HG03066 (cell line): ENCODE results near the gene VSX2.

Experiments
- ATAC-seq: cut with Tn5 transposase; IDR thresholded peaks from one replicate; pipeline ENCODE4 v1.9.1; 2021; ENCODE audit warnings: low read depth; ENCODE audit not compliant: unreplicated experiment

VSX2 gene

DNA sequence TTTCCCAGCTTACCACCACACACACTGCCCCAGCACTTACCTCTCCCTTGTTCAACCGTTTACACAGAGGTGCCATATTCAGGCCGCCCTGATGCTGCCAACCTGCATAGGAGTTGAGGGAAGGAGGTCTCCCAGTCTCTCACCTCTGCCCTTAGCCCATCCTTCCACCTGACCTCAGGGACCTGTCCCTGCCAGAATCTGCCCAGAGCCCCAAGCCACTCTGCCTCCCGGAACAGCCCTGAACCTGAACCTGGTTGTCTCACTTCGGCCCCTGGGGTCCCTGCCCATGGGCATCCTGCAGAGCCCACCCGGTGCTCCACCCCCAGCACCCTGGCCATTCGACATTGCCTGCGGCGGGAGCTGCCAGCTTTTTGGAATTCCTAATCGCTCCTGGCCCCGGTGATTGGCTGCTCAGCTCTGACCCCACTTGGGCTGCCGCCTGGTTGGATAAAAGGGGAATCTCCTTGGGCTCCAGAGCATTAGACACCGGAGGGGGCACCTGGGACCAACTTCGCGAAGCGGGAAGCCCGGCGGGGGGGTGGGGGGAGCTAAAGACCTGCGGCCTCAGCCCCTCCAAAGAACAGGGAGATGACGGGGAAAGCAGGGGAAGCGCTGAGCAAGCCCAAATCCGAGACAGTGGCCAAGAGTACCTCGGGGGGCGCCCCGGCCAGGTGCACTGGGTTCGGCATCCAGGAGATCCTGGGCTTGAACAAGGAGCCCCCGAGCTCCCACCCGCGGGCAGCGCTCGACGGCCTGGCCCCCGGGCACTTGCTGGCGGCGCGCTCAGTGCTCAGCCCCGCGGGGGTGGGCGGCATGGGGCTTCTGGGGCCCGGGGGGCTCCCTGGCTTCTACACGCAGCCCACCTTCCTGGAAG, at the start of gene VSX2:
TSS of gene VSX2 (plus strand) at position 476 of the 874 bp plus-strand sequence. CDS start at position 589, 113 bp downstream.
- no peak for ATAC-seq

DNA sequence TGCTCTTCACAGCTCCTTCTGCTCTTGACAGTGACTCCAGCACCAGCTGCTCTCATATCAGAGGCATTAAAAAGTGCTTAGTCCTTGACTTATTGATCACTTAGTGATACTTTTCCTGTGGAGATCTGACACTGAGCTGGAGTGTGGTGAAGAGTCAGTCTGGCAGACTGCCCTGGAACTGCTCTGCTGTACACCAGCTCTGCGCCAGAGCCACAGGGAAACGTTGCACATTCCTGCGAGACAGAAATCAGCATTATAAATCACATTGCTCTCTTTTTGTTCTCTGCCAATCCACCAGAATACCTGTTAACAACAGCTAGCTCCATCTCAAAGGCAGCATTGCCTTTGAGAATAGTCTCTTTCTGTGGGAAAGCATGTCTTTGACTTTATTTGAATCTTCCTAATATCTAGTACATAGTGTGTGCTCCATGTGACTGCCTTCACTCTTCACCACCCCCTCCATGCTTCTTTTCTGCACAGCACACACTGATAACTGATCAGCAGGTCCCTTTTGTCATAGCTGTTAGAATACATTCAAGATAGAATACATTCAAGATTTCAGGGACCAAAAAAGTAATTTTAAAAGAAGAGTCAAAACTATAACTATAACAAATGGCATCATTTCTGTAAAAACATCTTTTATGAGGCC, 48.2 kb upstream of the VSX2 start:
- no peak for ATAC-seq

DNA sequence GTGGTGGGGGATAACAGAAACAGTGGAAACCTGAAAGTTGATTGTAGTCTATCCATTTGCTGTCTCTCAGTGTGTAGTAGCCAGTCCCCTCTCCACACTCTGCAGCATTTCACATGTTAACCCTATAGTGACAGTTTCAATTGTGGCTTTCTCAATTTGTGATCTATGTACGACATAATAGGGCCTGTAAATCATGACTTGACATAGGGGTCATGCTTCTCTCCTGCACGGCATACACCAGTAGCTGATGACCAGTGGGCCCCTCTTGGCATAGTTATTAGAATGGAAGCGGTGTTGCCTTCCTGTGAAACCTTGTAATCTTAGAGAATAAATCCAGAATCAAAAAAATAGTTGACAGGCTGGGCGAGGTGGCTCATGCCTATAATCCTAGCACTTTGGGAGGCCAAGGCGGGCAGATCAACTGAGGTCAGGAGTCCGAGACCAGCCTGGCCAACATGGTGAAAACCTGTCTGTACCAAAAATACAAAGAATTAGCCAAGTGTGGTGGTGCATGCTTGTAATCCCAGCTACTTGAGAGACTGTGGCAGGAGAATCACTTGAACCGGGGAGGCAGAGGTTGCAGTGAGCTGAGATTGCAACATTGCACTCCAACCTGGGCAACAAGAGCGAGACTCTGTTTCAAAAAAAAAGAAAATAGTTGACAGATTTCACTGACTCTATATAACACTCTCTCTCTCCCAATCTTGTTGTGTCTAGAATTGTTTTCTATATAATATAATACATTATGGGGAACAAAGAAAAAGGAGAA, 44.6 kb upstream of the VSX2 start:
- ATAC-seq: no peak

DNA sequence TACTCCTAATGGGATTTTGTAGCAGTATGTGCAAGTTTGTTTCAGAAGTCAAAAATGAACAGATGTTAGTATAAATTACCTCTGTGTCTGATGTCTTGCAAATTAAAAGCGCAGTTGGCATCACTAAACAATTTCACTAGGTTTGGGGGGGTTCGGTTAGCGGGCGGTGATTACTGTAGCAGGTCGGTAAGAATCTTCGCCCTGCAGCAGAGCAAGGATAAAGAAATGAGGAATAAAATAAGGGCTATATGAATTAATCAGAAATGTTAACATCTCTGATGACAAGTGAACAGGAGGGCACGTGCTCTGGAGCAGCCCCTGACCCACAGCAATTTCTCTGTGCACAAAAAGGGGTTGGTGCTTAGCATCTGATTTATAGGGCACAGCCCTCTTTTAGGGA, 43.6 kb upstream of the VSX2 start:
- no peak for ATAC-seq

- ATAC-seq: no peak
Observed at GRCh38 chr14:74198441-74199234, 40.6 kb upstream of the VSX2 start.

GRCh38 chr14:74202113-74202512, 37.1 kb upstream of the VSX2 start:
- no peak for ATAC-seq

DNA sequence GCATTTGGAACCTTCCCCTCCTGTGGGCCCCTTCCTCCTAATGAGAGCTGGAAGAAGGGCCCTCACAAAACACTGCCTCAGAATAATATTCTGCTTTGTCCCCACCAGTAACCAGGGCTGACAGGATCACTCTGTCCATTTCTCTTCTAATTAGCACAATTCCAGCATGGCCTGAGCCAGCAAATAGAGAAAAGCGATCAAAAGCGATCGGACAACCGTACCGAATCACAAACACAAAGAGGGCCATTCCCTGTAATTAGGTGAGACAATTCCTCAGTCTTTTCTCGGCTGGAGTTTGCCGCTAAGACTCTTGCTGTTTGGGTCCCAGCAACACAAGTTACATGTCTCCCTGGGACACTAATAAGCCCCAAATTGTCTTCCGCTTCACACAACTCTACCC, 35.6 kb upstream of the VSX2 start:
- no peak for ATAC-seq

DNA sequence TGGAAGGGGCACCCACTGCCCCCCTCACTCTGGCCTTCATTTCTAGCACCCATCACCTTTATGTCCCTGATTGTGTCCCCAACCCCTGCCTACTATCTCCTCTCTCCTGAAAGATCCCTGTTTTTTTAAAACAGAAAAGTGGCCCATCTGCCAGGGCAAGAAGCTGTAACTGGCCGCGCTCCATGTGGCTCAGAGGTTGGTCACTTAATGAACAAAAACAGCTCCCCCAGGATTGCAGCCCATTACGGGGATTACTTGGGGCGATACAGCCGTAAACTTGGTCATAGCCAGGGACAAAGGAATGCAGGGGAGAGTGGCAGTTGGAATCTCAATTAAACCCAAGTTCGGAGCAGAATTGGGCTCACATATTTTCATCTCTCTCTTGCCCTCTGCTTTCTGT, 34.8 kb upstream of the VSX2 start:
- ATAC-seq: no peak

DNA sequence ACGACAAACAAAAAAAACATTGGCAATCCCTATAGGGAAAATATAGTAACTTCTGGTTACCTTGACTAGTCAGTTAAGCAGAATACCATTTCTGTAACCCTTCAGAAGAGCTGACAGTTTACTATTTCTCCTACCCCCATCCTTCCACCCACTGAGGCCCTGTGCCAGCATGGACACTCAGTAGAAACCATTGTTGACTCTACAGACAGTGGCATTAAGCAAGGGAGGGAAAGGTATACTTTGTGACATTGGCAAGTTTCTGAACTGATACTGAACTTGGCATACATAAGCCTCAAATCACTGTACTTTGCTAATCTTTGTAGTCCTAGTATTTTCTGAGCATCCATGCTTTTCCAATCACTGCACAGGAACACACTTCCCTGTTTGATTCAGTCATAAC, 33.4 kb upstream of the VSX2 start:
- ATAC-seq: no peak

DNA sequence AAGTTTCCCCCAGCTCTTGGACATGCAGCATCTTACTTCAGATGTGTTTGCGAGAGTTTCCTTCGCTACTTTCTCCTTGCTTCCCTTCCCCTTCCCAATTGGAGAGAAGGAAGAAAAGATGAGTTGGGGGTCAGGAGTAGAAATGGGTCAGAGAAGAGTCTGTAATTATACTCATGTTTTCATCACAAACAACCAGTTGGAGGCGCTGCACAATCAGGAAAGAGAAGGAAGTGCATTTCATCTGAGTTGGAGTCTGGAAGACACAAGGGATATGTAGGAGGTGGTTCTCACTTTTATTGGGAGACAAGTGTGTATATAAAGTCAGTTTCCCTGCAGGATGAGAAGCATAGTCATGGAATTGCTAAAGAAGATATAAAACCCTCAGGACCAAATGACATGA, 31.3 kb upstream of the VSX2 start:
- no peak for ATAC-seq

DNA sequence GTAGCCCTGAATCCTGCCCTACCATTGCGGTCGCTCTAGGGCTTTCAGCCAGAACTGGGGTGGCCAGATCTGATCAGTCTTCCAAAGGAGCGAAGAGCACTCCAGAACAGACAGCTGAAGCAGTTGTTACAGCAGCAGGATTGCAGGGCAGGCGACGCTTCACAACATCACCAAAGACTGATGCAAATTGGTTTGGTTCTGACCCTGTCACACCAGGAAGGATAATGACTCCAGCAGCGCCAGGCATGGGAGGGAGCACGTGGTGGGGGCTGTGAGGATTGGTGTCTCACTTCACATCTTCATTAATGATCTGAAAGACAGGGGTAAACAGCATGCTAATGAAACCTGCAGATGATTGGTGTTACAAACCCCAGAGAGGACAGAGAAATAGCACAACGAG, 30.6 kb upstream of the VSX2 start:
- ATAC-seq: no peak

- ATAC-seq: no peak
Observed at GRCh38 chr14:74211945-74212580, 27.2 kb upstream of the VSX2 start.

GRCh38 chr14:74213907-74214803, 25.1 kb upstream of the VSX2 start:
- ATAC-seq: no peak

DNA sequence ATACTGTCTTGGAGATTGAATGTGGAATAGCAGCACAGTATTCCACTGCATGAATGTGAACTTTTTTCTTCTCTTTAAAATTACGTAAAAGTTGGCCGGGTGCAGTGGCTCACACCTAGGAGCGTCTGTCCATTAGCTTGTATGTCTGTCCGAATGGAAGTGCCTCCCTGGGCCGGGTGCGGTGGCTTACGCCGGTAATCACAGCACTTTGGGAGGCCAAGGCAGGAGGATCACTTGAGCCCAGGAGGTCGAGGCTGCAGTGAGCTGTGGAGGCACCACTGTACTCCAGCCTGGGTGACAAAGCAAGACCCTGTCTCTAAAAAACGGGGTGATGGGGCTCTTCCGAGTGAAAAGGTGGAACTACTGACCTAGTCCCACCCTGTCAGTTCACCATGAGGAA, 22.6 kb upstream of the VSX2 start:
- ATAC-seq: no peak

- no peak for ATAC-seq
Observed at GRCh38 chr14:74217672-74218448, 21.4 kb upstream of the VSX2 start.

DNA sequence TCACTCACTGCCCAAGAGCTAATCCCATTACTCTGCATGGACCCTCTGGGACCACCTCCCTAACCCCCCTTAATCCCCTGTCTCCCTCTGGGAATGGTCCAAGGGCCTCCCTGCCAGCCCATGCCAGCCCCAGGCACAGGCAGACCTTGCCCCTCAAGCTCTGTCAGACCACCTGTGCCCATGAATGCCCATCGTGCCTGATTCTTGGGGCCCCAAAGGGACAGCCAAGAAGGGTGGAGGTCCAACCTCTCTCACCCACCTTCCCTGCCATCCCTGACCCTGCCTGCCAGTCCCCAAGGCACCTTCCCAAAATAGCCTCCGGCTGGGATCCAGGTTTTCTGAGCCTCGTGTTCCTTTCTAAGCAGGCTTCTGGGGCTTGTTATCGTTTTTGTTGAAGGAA, 20.8 kb upstream of the VSX2 start:
- no peak for ATAC-seq

DNA sequence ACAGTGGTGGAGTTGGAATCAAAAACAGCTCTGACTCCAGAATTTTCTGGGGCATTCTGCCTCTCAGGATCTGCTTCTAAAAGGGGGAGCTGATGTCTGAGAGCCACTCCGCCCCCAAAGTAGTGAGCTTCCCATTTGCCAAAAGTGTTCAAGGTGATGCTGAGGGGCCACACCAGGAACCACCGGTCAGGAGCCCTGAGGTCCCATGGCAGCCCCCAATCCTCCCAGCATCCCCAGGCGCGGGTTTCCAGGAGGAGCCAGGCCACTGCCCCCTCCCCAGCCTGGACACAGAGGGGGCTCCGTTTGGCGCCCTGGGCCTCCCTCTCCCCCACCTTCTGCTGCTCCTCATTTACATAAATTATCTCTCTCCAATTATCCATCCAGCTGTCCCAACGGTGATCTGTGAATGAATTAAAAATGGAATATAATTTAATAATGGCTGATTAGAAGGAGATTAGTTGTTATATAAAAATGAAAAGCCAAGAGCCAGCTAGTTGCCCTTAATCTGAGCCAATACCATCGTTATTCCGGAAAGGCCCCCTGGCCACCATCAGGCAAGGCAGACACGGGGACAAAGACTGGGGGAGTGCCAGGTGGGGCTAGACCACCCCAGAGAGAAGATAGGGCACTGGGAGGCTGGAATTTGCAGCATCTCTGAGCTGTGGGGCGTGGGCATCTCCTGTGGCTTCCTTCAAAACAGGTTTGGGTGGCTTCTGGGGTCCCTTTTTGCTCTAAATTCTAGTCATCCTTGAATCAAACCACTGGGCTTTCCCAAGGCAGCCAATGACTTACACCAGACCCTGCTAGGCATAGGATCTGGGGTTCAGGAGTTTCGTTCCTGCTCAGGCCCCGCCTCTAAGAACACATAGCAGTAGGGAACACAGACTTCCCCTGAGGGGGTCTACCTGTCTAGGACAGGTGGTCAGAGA, 19.7 kb upstream of the VSX2 start:
- no peak for ATAC-seq
